Trophoblast cell (in vitro differentiated cells and primary cell): ENCODE results near the gene ORM2.
A peak's percentile ranks its signal among the peaks of the same experiment; 100 is the strongest.

Experiments
- DNase-seq, 2 donors: peaks; one replicate each; pipeline ENCODE4 v3.0.0-alpha.2; 2016
- H2AFZ ChIP-seq: 2 replicates; pipeline ENCODE4 v1.6.1; 2013; ENCODE audit warnings: low read length, moderate library complexity, mild to moderate bottlenecking; ENCODE audit not compliant: insufficient read depth, poor library complexity
- H2AK5ac ChIP-seq: 2 replicates; pipeline ENCODE4 v1.6.1; 2013; ENCODE audit warnings: mild to moderate bottlenecking, low read length
- H2BK120ac ChIP-seq: 2 replicates; pipeline ENCODE4 v1.6.1; 2013; ENCODE audit warnings: low read length, mild to moderate bottlenecking, moderate library complexity; ENCODE audit not compliant: insufficient read depth, poor library complexity
- H2BK12ac ChIP-seq: 2 replicates; pipeline ENCODE4 v1.6.1; 2013; ENCODE audit warnings: mild to moderate bottlenecking, low read length, moderate library complexity
- H2BK5ac ChIP-seq: 2 replicates; pipeline ENCODE4 v1.6.1; 2013; ENCODE audit warnings: low read length, low read depth, moderate library complexity, mild to moderate bottlenecking; ENCODE audit not compliant: poor library complexity
- H3K14ac ChIP-seq: 2 replicates; pipeline ENCODE4 v1.6.1; 2013; ENCODE audit warnings: mild to moderate bottlenecking, low read length
- H3K18ac ChIP-seq: 2 replicates; pipeline ENCODE4 v1.6.1; 2013; ENCODE audit warnings: mild to moderate bottlenecking, low read length
- H3K23ac ChIP-seq: 2 replicates; pipeline ENCODE4 v1.6.1; 2013; ENCODE audit warnings: low read length
- H3K27ac ChIP-seq: 2 replicates; pipeline ENCODE4 v1.5.1; 2013; ENCODE audit warnings: low read depth, mild to moderate bottlenecking, inconsistent platforms, low read length, moderate library complexity
- H3K27me3 ChIP-seq: 2 replicates; pipeline ENCODE4 v1.6.1; 2013; ENCODE audit warnings: inconsistent platforms, mild to moderate bottlenecking, low read length, moderate library complexity; ENCODE audit not compliant: insufficient read depth
- H3K36me3 ChIP-seq, 2 experiments: 1 replicate in 1 of 2; 2 replicates in 1 of 2; pipeline ENCODE4 v1.6.1; 2013; ENCODE audit warnings: low read length in 2 of 2, mild to moderate bottlenecking in 2 of 2, moderate library complexity in 1 of 2; ENCODE audit not compliant: insufficient read depth in 2 of 2, control insufficient read depth in 1 of 2
- H3K4ac ChIP-seq: 2 replicates; pipeline ENCODE4 v1.6.1; 2013; ENCODE audit warnings: low read depth, mild to moderate bottlenecking, low read length, moderate library complexity
- H3K4me1 ChIP-seq, 2 experiments: 1 replicate in 1 of 2; 2 replicates in 1 of 2; pipeline ENCODE4 v1.6.1; 2013; ENCODE audit warnings: low read length in 2 of 2, mild to moderate bottlenecking in 2 of 2, moderate library complexity in 1 of 2; ENCODE audit not compliant: insufficient read depth in 2 of 2, control insufficient read depth in 1 of 2
- H3K4me2 ChIP-seq: 2 replicates; pipeline ENCODE4 v1.6.1; 2013; ENCODE audit warnings: inconsistent platforms, mild to moderate bottlenecking, low read length, moderate library complexity
- H3K4me3 ChIP-seq: 2 replicates; pipeline ENCODE4 v1.5.1; 2013; ENCODE audit warnings: mild to moderate bottlenecking, low read depth, low read length, inconsistent platforms
- H3K79me1 ChIP-seq: one replicate; pipeline ENCODE4 v1.6.1; 2013; ENCODE audit warnings: low read length
- H3K79me2 ChIP-seq: 2 replicates; pipeline ENCODE4 v1.6.1; 2013; ENCODE audit warnings: low read length, mild to moderate bottlenecking; ENCODE audit not compliant: control insufficient read depth, insufficient read depth, poor library complexity
- H3K9ac ChIP-seq: 2 replicates; pipeline ENCODE4 v1.6.1; 2013; ENCODE audit warnings: mild to moderate bottlenecking, low read length
- H3K9me3 ChIP-seq: 2 replicates; pipeline ENCODE4 v1.6.1; 2013; ENCODE audit warnings: low read depth, mild to moderate bottlenecking, control low read depth, inconsistent platforms, low read length; ENCODE audit not compliant: insufficient read depth
- H4K12ac ChIP-seq: 2 replicates; pipeline ENCODE4 v1.6.1; 2013; ENCODE audit warnings: low read depth, mild to moderate bottlenecking, low read length, moderate library complexity
- H4K8ac ChIP-seq: 2 replicates; pipeline ENCODE4 v1.6.1; 2013; ENCODE audit warnings: low read depth, mild to moderate bottlenecking, low read length, moderate library complexity
- H4K91ac ChIP-seq: one replicate; pipeline ENCODE4 v1.6.1; 2013; ENCODE audit warnings: low read depth, mild to moderate bottlenecking, low read length, moderate library complexity
- WGBS: extraction: QIAGEN DNeasy Blood & Tissue Kit; methylation state at CpG from one replicate; pipeline ENCODE4 v1.1.7; 2013; ENCODE audit warnings: missing lambda C conversion rate; ENCODE audit not compliant: insufficient read length, insufficient coverage; ENCODE audit errors: extremely low coverage; 5-methylcytosine and 5-hydroxymethylcytosine counted together

The ORM2 gene

DNA sequence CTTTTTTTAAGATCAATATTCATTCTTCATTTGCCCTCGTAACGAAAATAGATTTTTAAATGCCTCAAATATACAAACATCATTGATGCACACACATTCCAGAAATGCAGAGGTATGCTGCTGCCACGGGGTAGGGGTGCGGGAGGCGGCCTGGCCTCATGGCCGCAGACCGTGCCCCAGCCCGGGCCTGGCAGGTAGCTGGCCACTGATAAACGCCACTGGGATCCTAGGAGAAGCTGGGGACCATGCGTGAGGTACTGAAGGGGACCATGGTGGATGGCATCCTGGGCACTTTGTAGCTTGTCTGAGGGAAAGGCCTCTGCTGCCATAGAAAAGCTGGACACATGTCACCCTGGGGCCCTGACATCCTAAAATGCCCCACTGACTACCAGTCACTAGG is 6.5 kb downstream of the ORM2 start:
- Histone ChIP-seq H4K91ac (no peak overlapping the region), H4K8ac (no peak overlapping the region), H3K27me3 (no peaks in the 10 kb centered on the region), H3K4ac (no peak overlapping the region), H3K36me3 (peaks cover 25 to 34% of the 10 kb centered on the region in 2 experiments), H2AK5ac (no peak overlapping the region), H3K23ac (no peak overlapping the region), H2BK12ac (no peak overlapping the region), H2BK5ac (no peak overlapping the region), H2BK120ac (no peak overlapping the region), H3K18ac (no peak overlapping the region), H3K4me3 (no peak overlapping the region), H2AFZ (no peak overlapping the region), H3K79me2 (no peaks in the 10 kb centered on the region), H3K4me1 (no peaks in the 10 kb centered on the region), H3K14ac (no peak overlapping the region), H3K27ac (no peak overlapping the region), H3K9me3 (peaks cover 2% of the 10 kb centered on the region), H4K12ac (no peak overlapping the region), H3K9ac (no peak overlapping the region), H3K79me1 (no peaks in the 10 kb centered on the region), H3K4me2 (no peak overlapping the region)
- no CpG with 5 or more reads among the region's 10 CpGs for WGBS
- DNase-seq, result no peak

DNA sequence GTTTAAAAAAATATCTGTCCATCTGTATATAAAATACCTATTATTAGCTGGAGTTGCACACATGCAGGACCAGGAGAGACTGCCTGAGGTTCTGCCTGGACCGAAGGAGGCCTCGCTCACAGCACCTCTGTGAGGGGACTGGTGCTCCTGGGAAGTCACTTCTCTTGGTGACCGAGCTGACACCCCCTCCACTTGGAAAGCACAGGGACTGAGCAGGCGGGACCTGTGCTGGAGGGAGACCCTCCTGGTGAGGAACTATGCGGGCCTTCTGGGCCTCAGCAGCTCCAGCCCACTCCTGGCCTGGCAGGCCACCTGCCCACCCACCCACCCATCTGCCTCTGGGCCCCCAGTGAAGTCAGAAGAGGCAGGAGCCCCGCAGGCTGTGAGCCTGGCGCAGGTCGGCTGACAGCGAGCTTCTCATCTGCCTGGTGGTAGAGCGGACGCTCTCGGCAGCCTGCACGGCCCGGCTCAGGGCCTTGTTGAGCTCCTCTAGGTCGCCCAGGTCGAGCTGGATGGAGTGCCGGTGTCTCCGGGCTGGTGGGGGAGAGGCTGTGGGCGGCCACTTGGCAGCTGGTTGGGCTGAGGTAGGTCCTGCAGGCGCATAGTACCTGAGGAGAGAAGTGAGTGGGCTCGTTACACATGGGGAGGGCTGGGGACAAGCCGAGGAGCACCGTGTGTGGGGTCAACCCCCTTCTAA is 7.2 kb downstream of the ORM2 start:
- Histone ChIP-seq H3K36me3 (peaks cover 29 to 39% of the 10 kb centered on the region in 2 experiments), H3K18ac (no peak overlapping the region)
- WGBS, result no CpG with 5 or more reads among the region's 23 CpGs

DNA sequence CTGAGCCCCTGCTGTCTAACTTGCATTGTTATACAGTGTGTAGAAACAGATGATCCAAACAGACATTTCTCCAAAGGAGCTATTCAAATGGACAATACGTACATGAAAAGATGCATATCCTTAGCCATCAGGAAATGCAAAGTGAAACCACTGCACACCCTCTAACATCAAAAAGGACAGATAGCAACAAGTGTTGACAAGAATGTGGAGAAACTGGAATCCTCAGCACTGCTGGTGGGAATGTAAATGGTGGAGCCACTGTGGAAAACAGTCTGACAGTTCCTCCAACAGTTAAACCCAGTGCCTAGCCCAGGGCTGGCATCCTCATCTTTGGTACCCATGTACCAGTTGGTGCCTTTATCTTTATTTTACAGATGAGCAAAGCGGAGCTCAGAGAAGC is 8.5 kb downstream of the ORM2 start:
- H2AK5ac ChIP-seq, result no peak overlapping the region
- no peaks in the 10 kb centered on the region for H3K79me2 ChIP-seq
- no peak overlapping the region for H4K12ac ChIP-seq
- no peak overlapping the region for H2BK120ac ChIP-seq
- no peak overlapping the region for H4K91ac ChIP-seq
- no peak overlapping the region for H2BK12ac ChIP-seq
- H3K27ac ChIP-seq, result no peak overlapping the region
- peaks cover 29 to 41% of the 10 kb centered on the region in 2 experiments for H3K36me3 ChIP-seq
- H3K23ac ChIP-seq, result no peak overlapping the region
- H2BK5ac ChIP-seq, result no peak overlapping the region
- no peaks in the 10 kb centered on the region for H3K79me1 ChIP-seq
- no peaks in the 10 kb centered on the region for H3K27me3 ChIP-seq
- H2AFZ ChIP-seq, result no peak overlapping the region
- no peak overlapping the region for H3K18ac ChIP-seq
- peak; percentile 60 to 90 for DNase-seq
- H3K4me1 ChIP-seq, result peaks cover 1 to 2% of the 10 kb centered on the region in 2 experiments
- H3K9ac ChIP-seq, result no peak overlapping the region
- H3K4me3 ChIP-seq, result no peak overlapping the region
- H3K14ac ChIP-seq, result no peak overlapping the region
- H4K8ac ChIP-seq, result no peak overlapping the region
- no CpG with 5 or more reads among the region's 2 CpGs for WGBS
- peaks cover 2% of the 10 kb centered on the region for H3K9me3 ChIP-seq
- no peak overlapping the region for H3K4me2 ChIP-seq
- H3K4ac ChIP-seq, result no peak overlapping the region

More for the DNA sequence above, 7.2 kb downstream of the ORM2 start:
- no peak for DNase-seq
- Histone ChIP-seq H2BK12ac (no peak overlapping the region), H3K27me3 (no peaks in the 10 kb centered on the region), H3K14ac (no peak overlapping the region), H3K4me3 (no peak overlapping the region), H3K4me2 (no peak overlapping the region), H3K79me2 (no peaks in the 10 kb centered on the region), H3K9ac (no peak overlapping the region), H3K27ac (no peak overlapping the region), H3K4ac (no peak overlapping the region), H3K23ac (no peak overlapping the region), H2BK120ac (no peak overlapping the region), H4K8ac (no peak overlapping the region), H2AK5ac (no peak overlapping the region), H3K79me1 (no peaks in the 10 kb centered on the region), H3K4me1 (no peaks in the 10 kb centered on the region), H3K9me3 (peaks cover 2% of the 10 kb centered on the region), H2BK5ac (no peak overlapping the region), H4K12ac (no peak overlapping the region), H2AFZ (no peak overlapping the region), H4K91ac (no peak overlapping the region)

DNA sequence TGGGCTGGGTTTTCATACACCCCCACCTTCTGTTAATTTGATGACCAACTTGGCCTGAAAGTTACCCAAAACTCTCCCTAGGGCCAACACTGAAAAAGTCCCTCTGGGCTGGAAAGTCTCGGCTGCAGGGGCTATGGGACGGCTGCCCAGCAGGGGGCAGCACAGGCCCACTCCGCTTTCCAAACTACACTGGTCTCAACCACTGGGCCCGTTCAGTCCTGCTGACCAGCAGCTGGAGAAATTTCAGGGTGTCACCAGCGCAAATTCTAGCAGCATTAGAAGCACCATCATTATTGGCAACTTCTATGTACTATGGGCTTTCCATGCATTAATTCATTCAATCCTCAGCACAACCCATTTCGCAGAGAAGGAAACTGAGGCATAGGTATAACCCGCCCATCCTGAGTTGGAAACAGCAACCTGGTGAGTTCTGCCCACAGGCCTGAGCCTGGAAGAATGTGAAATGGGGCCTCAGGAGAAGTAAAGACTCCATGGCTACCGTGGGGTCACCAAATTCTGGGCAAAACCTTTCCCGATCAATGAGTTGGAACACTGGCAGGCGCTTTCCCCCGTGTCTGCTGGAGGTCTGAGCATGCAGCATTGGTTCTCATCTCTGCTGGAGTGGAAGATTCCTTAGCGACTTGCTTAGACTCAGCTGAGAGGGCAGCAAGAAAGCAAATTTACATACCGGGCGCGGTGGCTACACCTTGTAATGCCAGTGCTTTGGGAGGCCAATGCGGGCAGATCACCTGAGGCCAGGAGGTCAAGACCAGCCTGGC is 9.7 kb downstream of the ORM2 start:
- H3K4me2 ChIP-seq, result no peak overlapping the region
- no peak overlapping the region for H3K4ac ChIP-seq
- H3K9me3 ChIP-seq, result peaks cover 2% of the 10 kb centered on the region
- H2AK5ac ChIP-seq, result no peak overlapping the region
- peak; percentile 56 to 77 for DNase-seq
- no peak overlapping the region for H3K27ac ChIP-seq
- no peak overlapping the region for H3K23ac ChIP-seq
- no peak overlapping the region for H4K8ac ChIP-seq
- no peak overlapping the region for H3K14ac ChIP-seq
- peaks cover 29 to 41% of the 10 kb centered on the region in 2 experiments for H3K36me3 ChIP-seq
- H4K91ac ChIP-seq, result no peak overlapping the region
- H3K79me1 ChIP-seq, result peaks cover under 1% of the 10 kb centered on the region
- H2BK12ac ChIP-seq, result no peak overlapping the region
- H2AFZ ChIP-seq, result no peak overlapping the region
- H3K79me2 ChIP-seq, result no peaks in the 10 kb centered on the region
- no peak overlapping the region for H2BK5ac ChIP-seq
- H2BK120ac ChIP-seq, result no peak overlapping the region
- H3K18ac ChIP-seq, result no peak overlapping the region
- peaks cover 10 to 11% of the 10 kb centered on the region in 2 experiments for H3K4me1 ChIP-seq
- no peaks in the 10 kb centered on the region for H3K27me3 ChIP-seq
- H3K4me3 ChIP-seq, result no peak overlapping the region
- no peak overlapping the region for H3K9ac ChIP-seq
- H4K12ac ChIP-seq, result no peak overlapping the region
- WGBS, result no CpG with 5 or more reads among the region's 16 CpGs
